Measurements from ENCODE around the gene AGPAT4. TPM values are rescaled to one million over a fixed set of nuclear protein-coding genes. Genes with fewer than 3 reads are reported as not detected.

AGPAT4 gene
- total RNA-seq, 1 experiment from 2014 or later: 22.0 TPM

- H3K56ac ChIP-seq (ENCODE audit: insufficient read length, low read depth, low read length): no peak overlapping the region
- H3T11ph ChIP-seq (ENCODE audit: low read length): no peak overlapping the region
- no peak overlapping the region for H2BK20ac ChIP-seq (ENCODE audit: low read depth, low read length, poor library complexity, severe bottlenecking)
- no peaks in the 10 kb centered on the region for H3K23me2 ChIP-seq (ENCODE audit: insufficient read length, low read depth, low read length, poor library complexity, severe bottlenecking)
- H2BK15ac ChIP-seq (ENCODE audit: low read depth, low read length): no peak overlapping the region
- H4K8ac ChIP-seq (replicated peaks; ENCODE audit: insufficient read length, low read depth, low read length): no peak overlapping the region
- no peak overlapping the region for H2BK120ac ChIP-seq (ENCODE audit: low read depth, low read length, poor library complexity, severe bottlenecking)
- Mint-ChIP-seq H3K27ac (no peak overlapping the region), H3K4me1 (peaks cover 8 to 12% of the 10 kb centered on the region in 2 experiments), H3K27me3 (ENCODE audit: low read depth) (no peaks in the 10 kb centered on the region), H3K4me3 (no peak overlapping the region), H3K9me3 (no peaks in the 10 kb centered on the region), H3K36me3 (ENCODE audit: insufficient read depth in 1 of 3, low read depth in 3 of 3) (peaks cover 16 to 57% (median 40%) of the 10 kb centered on the region in 3 experiments; a peak in 6 of 7 replicates)
- no peak overlapping the region for H2AK5ac ChIP-seq (ENCODE audit: insufficient read length, low read length)
- no peaks in the 10 kb centered on the region for H3K4me1 ChIP-seq (ENCODE audit: insufficient read depth, low read length)
- H3K9ac ChIP-seq (ENCODE audit: extremely low read depth, insufficient read length, low read length): no peak overlapping the region
- no peak overlapping the region for H2BK12ac ChIP-seq (ENCODE audit: insufficient read length, low read depth, low read length)
- no peak overlapping the region for H3K23ac ChIP-seq (ENCODE audit: insufficient read length, low read depth, low read length)
- no peaks in the 10 kb centered on the region for H3K79me2 ChIP-seq (ENCODE audit: insufficient read depth, low read length)
- H2AFZ ChIP-seq (ENCODE audit: low read length): no peak overlapping the region
- H3K9me3 ChIP-seq (ENCODE audit: control insufficient read depth, low read depth, low read length): no peaks in the 10 kb centered on the region
- H3K79me1 ChIP-seq (ENCODE audit: insufficient read depth, low read depth, low read length, poor library complexity, severe bottlenecking): no peaks in the 10 kb centered on the region
- DNase-seq: no peak
- no peaks in the 10 kb centered on the region for H3K27me3 ChIP-seq (ENCODE audit: insufficient read depth, low read length)
- H2BK5ac ChIP-seq (ENCODE audit: insufficient read length, low read length): no peak overlapping the region
- no peak overlapping the region for H4K5ac ChIP-seq (ENCODE audit: insufficient read length, low read depth, low read length)
- WGBS (ENCODE audit: extremely low coverage, insufficient read length, low lambda C conversion rate): no CpG with 5 or more reads among the region's 6 CpGs
- no peak overlapping the region for H3K4ac ChIP-seq (ENCODE audit: low read depth, low read length)
- TF ChIP-seq CTCF (conservative IDR thresholded peaks at IDR 0.05): no peak
- H3K4me2 ChIP-seq (ENCODE audit: insufficient read depth, insufficient read length, low read length): no peak overlapping the region
- no peak overlapping the region for H3K18ac ChIP-seq (ENCODE audit: insufficient read length, low read depth, low read length)
- no peak overlapping the region for H4K91ac ChIP-seq (ENCODE audit: insufficient read length, low read depth, low read length)
- no peak overlapping the region for H3K14ac ChIP-seq (ENCODE audit: insufficient read depth, low read length)
- no peaks in the 10 kb centered on the region for H4K20me1 ChIP-seq (ENCODE audit: control insufficient read depth, insufficient read depth, insufficient read length)
- H3K27ac ChIP-seq (ENCODE audit: insufficient read length, low read depth, low read length): no peak overlapping the region
Measured at GRCh38 chr6:161091972-161092701, 181.7 kb downstream of the AGPAT4 start.
